Kidney epithelial cell (primary cell): ENCODE measurements around the gene MADCAM1. TPM values are rescaled to one million over a fixed set of nuclear protein-coding genes. Genes with fewer than 3 reads are reported as not detected.
A peak's percentile ranks its signal among the peaks of the same experiment; 100 is the strongest.
"Not testable (repeated sequence)": the region's sequence is repeated elsewhere in the genome, so short reads cannot be mapped to it uniquely, and the experiment has no call there.

Source experiments
- DNase-seq: peaks from one replicate; pipeline ENCODE4 v3.0.0-alpha.2; 2010; ENCODE audit warnings: low read depth
- H3K27me3 ChIP-seq: 2 replicates; pipeline ENCODE4 v1.6.0; 2011; ENCODE audit warnings: low read length; ENCODE audit not compliant: control insufficient read depth, insufficient read depth
- H3K36me3 ChIP-seq: 2 replicates; pipeline ENCODE4 v1.5.1; 2011; ENCODE audit warnings: low read length; ENCODE audit not compliant: control insufficient read depth, insufficient read depth
- H3K4me3 ChIP-seq: 2 replicates; pipeline ENCODE4 v1.5.1; 2011; ENCODE audit warnings: low read depth, mild to moderate bottlenecking, control low read depth, low read length
- total RNA-seq: library from RNA; depleted of rRNA; stranded (reverse); fragments of >200 nt; gene quantifications from 2 replicates; pipeline ENCODE4 v1.2.3, GENCODE V29; 2015
- TF ChIP-seq, protein P1 (sequence below): IDR thresholded peaks from 2 replicates; pipeline ENCODE4 v1.5.1; 2011; ENCODE audit warnings: mild to moderate bottlenecking, moderate library complexity, low read length, control low read depth, inconsistent platforms; ENCODE audit not compliant: insufficient read depth, poor library complexity, severe bottlenecking

The MADCAM1 gene
- total RNA-seq, 1 donor from 2014 or later = 0.46 TPM

DNA sequence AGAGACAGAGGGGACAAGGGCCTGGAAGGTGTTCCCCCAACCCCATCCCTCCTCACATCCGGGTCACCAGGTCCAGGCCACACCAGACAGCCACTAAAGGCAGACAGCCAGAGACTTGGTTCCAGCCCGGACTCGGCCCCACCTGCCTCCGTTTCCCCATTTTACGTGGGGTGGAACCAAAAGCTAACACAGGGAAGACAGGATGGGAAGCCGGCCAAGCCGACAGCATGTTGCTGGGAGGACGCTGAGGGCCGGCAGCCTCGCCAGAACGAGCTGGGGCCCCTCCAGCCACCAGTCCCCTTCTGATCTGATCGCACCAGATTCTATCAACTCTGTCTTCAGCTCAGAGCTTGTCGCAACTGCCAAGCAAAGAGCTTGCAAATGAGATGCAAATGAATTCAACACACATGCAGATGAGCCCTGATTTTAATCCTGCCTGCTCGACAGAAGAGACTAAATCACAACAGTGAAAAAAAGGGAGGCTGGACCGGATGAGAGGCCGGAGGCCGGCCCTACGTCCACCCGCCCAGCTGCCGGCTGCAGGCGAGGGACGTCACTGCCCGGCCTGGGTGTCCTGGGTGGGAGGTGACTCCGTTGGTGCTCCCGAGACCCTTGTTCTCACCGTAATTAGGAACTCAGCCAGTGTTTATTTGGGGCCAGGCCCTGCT is 17.9 kb upstream of the MADCAM1 start:
- no peaks in the 10 kb centered on the region for H3K36me3 ChIP-seq
- no peak overlapping the region for H3K4me3 ChIP-seq
- TF ChIP-seq, protein P1, sequence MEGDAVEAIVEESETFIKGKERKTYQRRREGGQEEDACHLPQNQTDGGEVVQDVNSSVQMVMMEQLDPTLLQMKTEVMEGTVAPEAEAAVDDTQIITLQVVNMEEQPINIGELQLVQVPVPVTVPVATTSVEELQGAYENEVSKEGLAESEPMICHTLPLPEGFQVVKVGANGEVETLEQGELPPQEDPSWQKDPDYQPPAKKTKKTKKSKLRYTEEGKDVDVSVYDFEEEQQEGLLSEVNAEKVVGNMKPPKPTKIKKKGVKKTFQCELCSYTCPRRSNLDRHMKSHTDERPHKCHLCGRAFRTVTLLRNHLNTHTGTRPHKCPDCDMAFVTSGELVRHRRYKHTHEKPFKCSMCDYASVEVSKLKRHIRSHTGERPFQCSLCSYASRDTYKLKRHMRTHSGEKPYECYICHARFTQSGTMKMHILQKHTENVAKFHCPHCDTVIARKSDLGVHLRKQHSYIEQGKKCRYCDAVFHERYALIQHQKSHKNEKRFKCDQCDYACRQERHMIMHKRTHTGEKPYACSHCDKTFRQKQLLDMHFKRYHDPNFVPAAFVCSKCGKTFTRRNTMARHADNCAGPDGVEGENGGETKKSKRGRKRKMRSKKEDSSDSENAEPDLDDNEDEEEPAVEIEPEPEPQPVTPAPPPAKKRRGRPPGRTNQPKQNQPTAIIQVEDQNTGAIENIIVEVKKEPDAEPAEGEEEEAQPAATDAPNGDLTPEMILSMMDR = no peak
- DNase-seq = no peak
- H3K27me3 ChIP-seq = peaks cover 13% of the 10 kb centered on the region

DNA sequence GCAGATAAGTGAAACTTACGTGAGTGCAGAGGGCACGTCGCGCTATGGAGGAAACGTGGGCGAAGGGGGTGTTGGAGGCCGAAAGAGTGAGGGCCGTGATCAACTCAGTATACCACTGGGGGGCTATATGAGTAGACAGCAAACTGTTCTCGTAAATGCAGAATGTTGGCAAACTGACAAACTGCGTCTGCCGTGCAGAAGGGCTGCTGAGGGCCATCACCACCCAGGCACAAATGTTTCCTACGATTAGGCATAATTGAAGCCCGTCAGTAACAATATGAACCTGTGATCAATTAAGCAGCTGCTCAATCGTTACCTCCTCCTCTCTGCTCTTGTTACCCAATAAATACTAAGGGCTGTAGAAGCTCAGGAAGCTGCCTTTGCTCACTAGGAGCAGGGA is 17.3 kb upstream of the MADCAM1 start:
- Histone ChIP-seq H3K27me3 (peaks cover 13% of the 10 kb centered on the region), H3K4me3 (no peak overlapping the region), H3K36me3 (no peaks in the 10 kb centered on the region)
- TF ChIP-seq, protein P1 = no peak
- DNase-seq = no peak

DNA sequence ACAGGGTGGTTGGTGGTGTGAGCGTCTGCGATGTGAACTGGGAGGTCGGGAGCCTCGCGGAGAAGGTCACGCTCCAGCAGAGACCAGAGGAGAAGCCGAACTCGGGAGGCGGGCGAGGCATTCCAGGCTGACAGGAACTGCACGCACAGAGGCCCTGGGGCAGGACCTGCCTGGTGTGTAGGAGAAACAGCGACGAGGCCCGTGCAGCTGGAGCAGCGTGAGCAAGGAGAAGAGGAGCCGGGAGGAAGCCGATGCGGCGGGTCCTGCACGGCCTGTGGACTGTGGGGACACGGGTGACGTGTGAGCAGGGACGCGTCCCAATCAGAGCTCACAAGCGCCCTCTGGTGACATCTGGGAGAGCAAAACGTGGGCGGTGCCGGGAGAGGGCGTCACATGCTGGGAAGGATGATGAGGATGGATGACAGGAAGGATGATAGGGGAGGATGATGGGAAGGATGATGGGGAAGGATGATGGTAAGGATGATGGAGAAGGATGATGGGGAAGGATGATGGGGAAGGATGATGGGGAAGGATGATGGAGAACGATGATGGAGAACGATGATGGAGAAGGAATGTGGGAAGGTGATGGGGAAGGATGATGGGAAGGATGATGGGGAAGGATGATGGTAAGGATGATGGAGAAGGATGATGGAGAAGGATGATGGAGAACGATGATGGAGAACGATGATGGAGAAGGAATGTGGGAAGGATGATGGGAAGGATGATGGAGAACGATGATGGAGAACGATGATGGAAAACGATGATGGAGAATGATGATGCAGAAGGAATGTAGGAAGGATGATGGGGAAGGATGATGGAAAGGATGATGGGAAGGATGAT is 16.1 kb upstream of the MADCAM1 start:
- H3K36me3 ChIP-seq = no peaks in the 10 kb centered on the region
- peak overlapping the region; percentile 14 for H3K4me3 ChIP-seq
- TF ChIP-seq, protein P1 = peak; percentile 65
- peaks cover 9% of the 10 kb centered on the region for H3K27me3 ChIP-seq
- no peak for DNase-seq

DNA sequence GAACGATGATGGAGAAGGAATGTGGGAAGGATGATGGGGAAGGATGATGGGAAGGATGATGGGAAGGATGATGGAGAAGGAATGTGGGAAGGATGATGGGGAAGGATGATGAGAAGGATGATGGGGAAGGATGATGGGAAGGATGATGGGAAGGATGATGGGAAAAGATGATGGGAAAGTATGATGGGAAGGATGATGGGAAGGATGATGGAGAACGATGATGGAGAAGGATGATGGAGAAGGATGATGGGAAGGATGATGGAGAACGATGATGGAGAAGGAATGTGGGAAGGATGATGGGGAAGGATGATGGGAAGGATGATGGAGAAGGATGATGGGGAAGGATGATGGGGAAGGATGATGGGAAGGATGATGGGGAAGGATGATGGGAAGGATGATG is 15.2 kb upstream of the MADCAM1 start:
- not testable (repeated sequence) for H3K36me3 ChIP-seq, H3K4me3 ChIP-seq, DNase-seq
- H3K27me3 ChIP-seq = peaks cover 11% of the 10 kb centered on the region

- no peak overlapping the region for H3K4me3 ChIP-seq
- no peaks in the 10 kb centered on the region for H3K36me3 ChIP-seq
- TF ChIP-seq, protein P1 = no peak
- DNase-seq = no peak
- H3K27me3 ChIP-seq = peaks cover 11% of the 10 kb centered on the region
Measured at GRCh38 chr19:482186-483041, 13.9 kb upstream of the MADCAM1 start.
